HepG2 (cell line): ENCODE results near the gene RUBCNL. TPM values are rescaled to one million over a fixed set of nuclear protein-coding genes. Genes with fewer than 3 reads are reported as not detected.

Experiments
- ATAC-seq: fragments of 200-7000 bp; cut with Tn5 transposase; 3 replicates; pipeline ENCODE4 v1.9.1; 2020; ENCODE audit warnings: mild to moderate bottlenecking, moderate library complexity
- BruUV-seq: library from RNA; stranded (reverse); fragments of 400-500 nt; replicated peaks from 2 replicates; lab custom pipeline; 2021; lab: Mats Ljungman, UMichigan
- CTCF ChIA-PET: fragments of 300-600 bp; formaldehyde crosslinking; extraction: SDS; loops from one replicate; lab custom pipeline; 2021; ENCODE audit warnings: low total read pairs, inconsistent platforms, low intra/inter-chr PET ratio; lab: Yijun Ruan, JAX
- POLR2A ChIA-PET: fragments of 350-600 bp; sonication (Branson Sonifier 250); formaldehyde crosslinking; loops from one replicate; lab custom pipeline; 2020; ENCODE audit warnings: antibody characterized with exemption, inconsistent platforms; lab: Yijun Ruan, JAX
- DNase-seq: peaks from one replicate; pipeline ENCODE4 v3.0.0-alpha.2; 2015; ENCODE audit warnings: low spot score
- FAIRE-seq: peaks from 3 replicates; lab custom pipeline; 2011; peaks lifted over from hg19 to GRCh38; lab: Jason Lieb, UNC
- H2AFZ ChIP-seq: one replicate; pipeline ENCODE4 v1.6.1; 2011; ENCODE audit warnings: low read length, inconsistent platforms
- H3K27ac ChIP-seq: fragments of 300-600 bp; 3 replicates; pipeline ENCODE4 v1.8.0; 2011; ENCODE audit warnings: mixed run types, mild to moderate bottlenecking, mixed read lengths, low read length, inconsistent platforms; ENCODE audit not compliant: insufficient read depth; ENCODE audit errors: extremely low read length
- H3K27me3 ChIP-seq, 2 experiments: fragments of 200-600 bp in 1 of 2; 2 replicates in 1 of 2; 3 replicates in 1 of 2; pipeline versions ENCODE4 v1.6.0 to v1.8.0; 2011; ENCODE audit warnings: low read length in 2 of 2, mild to moderate bottlenecking in 2 of 2, moderate library complexity in 2 of 2, inconsistent platforms in 1 of 2; ENCODE audit not compliant: insufficient read depth in 2 of 2, control insufficient read depth in 1 of 2
- H3K36me3 ChIP-seq, 2 experiments: fragments of 200-600 bp in 1 of 2; replicated peaks in 1 of 2; 2 replicates in 1 of 2; 3 replicates in 1 of 2; pipeline versions ENCODE4 v1.5.1 to v1.8.0; 2011; ENCODE audit warnings: low read length in 2 of 2, inconsistent platforms in 1 of 2; ENCODE audit not compliant: insufficient read depth in 2 of 2, control insufficient read depth in 1 of 2
- H3K4me1 ChIP-seq: 2 replicates; pipeline ENCODE4 v1.5.1; 2012; ENCODE audit warnings: low read length, inconsistent platforms; ENCODE audit not compliant: insufficient read depth
- H3K4me2 ChIP-seq: 2 replicates; pipeline ENCODE4 v1.6.0; 2011; ENCODE audit warnings: low read depth, low read length, inconsistent platforms
- H3K4me3 ChIP-seq, 3 experiments: fragments of 200-600 bp in 1 of 3; sonication (generic), shearing (Covaris generic) in 1 of 3; replicated peaks in 1 of 3; 2 replicates each; pipeline ENCODE4 v1.5.1; 2011 to 2016; ENCODE audit warnings: low read length in 3 of 3, inconsistent platforms in 2 of 3, low read depth in 2 of 3, mild to moderate bottlenecking in 2 of 3, control low read depth in 1 of 3, mixed read lengths in 1 of 3; ENCODE audit not compliant: insufficient read depth in 1 of 3
- H3K79me2 ChIP-seq: one replicate; pipeline ENCODE4 v1.6.1; 2011; ENCODE audit warnings: low read length, inconsistent platforms; ENCODE audit not compliant: insufficient read depth
- H3K9ac ChIP-seq: 2 replicates; pipeline ENCODE4 v1.6.0; 2011; ENCODE audit warnings: mild to moderate bottlenecking, low read depth, low read length, inconsistent platforms; ENCODE audit not compliant: insufficient read depth
- H3K9me3 ChIP-seq: 2 replicates; pipeline ENCODE4 v1.5.1; 2012; ENCODE audit warnings: mild to moderate bottlenecking, low read length
- H4K20me1 ChIP-seq: 2 replicates; pipeline ENCODE4 v1.6.0; 2011; ENCODE audit warnings: inconsistent platforms, mild to moderate bottlenecking, low read length, moderate library complexity; ENCODE audit not compliant: insufficient read depth
- HNF4G ChIP-seq, 2 experiments: sonication (generic) in 1 of 2; formaldehyde crosslinking in 1 of 2; IDR thresholded peaks; 2 replicates each; pipeline versions ENCODE4 v1.4.0 to v1.6.1; 2011 to 2020; ENCODE audit warnings: borderline replicate concordance in 2 of 2, low read depth in 2 of 2, mild to moderate bottlenecking in 2 of 2, low read length in 1 of 2, missing genetic modification reagents in 1 of 2, moderate library complexity in 1 of 2
- NBN ChIP-seq: fragments of 450-650 bp; conservative IDR thresholded peaks from 2 replicates; pipeline ENCODE4 v1.6.1; 2017
- NONO ChIP-seq, 2 experiments: fragments of 450-650 bp in 1 of 2; sonication (generic) in 1 of 2; formaldehyde crosslinking in 1 of 2; IDR thresholded peaks in 1 of 2; conservative IDR thresholded peaks in 1 of 2; 2 replicates each; pipeline versions ENCODE4 v1.6.1 to v1.8.0; 2017 to 2022; ENCODE audit warnings: mild to moderate bottlenecking in 1 of 2, missing genetic modification reagents in 1 of 2, moderate library complexity in 1 of 2
- RBAK ChIP-seq: sonication (generic); formaldehyde crosslinking; IDR thresholded peaks from 2 replicates; pipeline ENCODE4 v1.5.1; 2020; ENCODE audit warnings: mild to moderate bottlenecking, missing genetic modification reagents
- TSC22D2 ChIP-seq: sonication (generic); formaldehyde crosslinking; IDR thresholded peaks from 2 replicates; pipeline ENCODE4 v1.5.1; 2020; ENCODE audit warnings: missing genetic modification reagents, mild to moderate bottlenecking, borderline replicate concordance
- YEATS2 ChIP-seq: sonication (generic); formaldehyde crosslinking; IDR thresholded peaks from 2 replicates; pipeline ENCODE4 v1.4.0; 2020; ENCODE audit warnings: missing genetic modification reagents, borderline replicate concordance
- ZBTB21 ChIP-seq: sonication (generic); formaldehyde crosslinking; IDR thresholded peaks from 2 replicates; pipeline ENCODE4 v1.4.0; 2020; ENCODE audit warnings: missing genetic modification reagents
- ZNF225 ChIP-seq: sonication (generic); formaldehyde crosslinking; IDR thresholded peaks from 2 replicates; pipeline ENCODE4 v1.4.0; 2020; ENCODE audit warnings: mild to moderate bottlenecking, missing genetic modification reagents
- ZNF7 ChIP-seq: IDR thresholded peaks from 2 replicates; pipeline ENCODE4 v1.6.1; 2016; ENCODE audit warnings: missing biosample characterization, missing genetic modification reagents
- ZNF720 ChIP-seq: sonication (generic); formaldehyde crosslinking; IDR thresholded peaks from 2 replicates; pipeline ENCODE4 v1.4.0; 2020; ENCODE audit warnings: missing genetic modification reagents
- WGBS: methylation state at CpG from one replicate; pipeline ENCODE4 v1.1.6; 2017; ENCODE audit warnings: low lambda C conversion rate; 5-methylcytosine and 5-hydroxymethylcytosine counted together
- in situ Hi-C: cut with HindIII; loops from 2 replicates; pipeline ENCODE4 v1.10.0; 2017; ENCODE audit warnings: low pct_unique_long_range_greater_than_20kb; ENCODE audit not compliant: extremely low pct_ligation_motif_present
- intact Hi-C: fragments of 100-400 bp; cut with micrococcal nuclease; formaldehyde crosslinking; loops from one replicate; pipeline ENCODE4 v1.10.0; 2022; ENCODE audit not compliant: unreplicated experiment
- polyA plus RNA-seq, 8 experiments: library from polyadenylated mRNA; depleted of rRNA in 3 of 8; stranded (reverse) in 7 of 8; unstranded in 1 of 8; fragments of >200 nt; fragmentation: Illumina TruSeq in 4 of 8; extraction: Trizol in 4 of 8; gene quantifications; 2 replicates each; pipeline versions ENCODE4 v1.2.1 to v1.2.3, GENCODE V29; 2011 to 2016; ENCODE audit warnings: low read depth in 4 of 8, missing spikeins in 1 of 8, mixed read lengths in 1 of 8; ENCODE audit not compliant: insufficient read depth in 1 of 8
- total RNA-seq, 5 experiments: library from RNA; depleted of rRNA; stranded (reverse); fragments of >200 nt; fragmentation: Illumina TruSeq; extraction: Trizol; gene quantifications; 2 replicates each; pipeline ENCODE4 v1.2.3, GENCODE V29; 2016; ENCODE audit warnings: low read depth in 1 of 5
- TF ChIP-seq, protein P1 (sequence below): sonication (generic); formaldehyde crosslinking; IDR thresholded peaks from 2 replicates; pipeline ENCODE4 v1.4.0; 2020; ENCODE audit warnings: mild to moderate bottlenecking, missing genetic modification reagents

RUBCNL gene
- total and polyA plus RNA-seq, 2 of the 13 experiments (the other 11 are each of a cell fraction or from before 2014, with no cell fraction given): not detected

DNA sequence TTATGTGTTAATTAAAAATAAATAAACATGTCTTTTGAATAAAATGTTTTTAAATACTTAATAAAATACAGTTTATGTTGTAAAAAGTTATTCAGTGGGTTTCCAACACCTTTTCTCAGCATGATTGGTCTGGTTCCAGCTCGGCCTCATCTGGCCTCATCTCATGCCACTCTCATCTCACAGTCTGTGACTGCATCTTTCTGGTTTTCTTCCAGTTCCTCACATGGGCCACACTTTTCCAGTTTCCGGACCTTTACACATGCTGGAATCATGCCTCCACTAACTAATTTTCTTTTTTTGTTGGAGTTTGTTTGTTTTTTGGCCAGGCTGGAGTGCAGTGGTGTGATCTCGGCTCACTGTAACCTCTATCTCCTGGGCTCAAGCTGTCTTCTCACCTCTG is 82.5 kb downstream of the RUBCNL start:
- ATAC-seq (no peak), FAIRE-seq (no peak), DNase-seq (no peak)
- no peaks in the 10 kb centered on the region for H3K27me3 ChIP-seq
- H3K4me1 ChIP-seq: no peaks in the 10 kb centered on the region
- H4K20me1 ChIP-seq: no peaks in the 10 kb centered on the region
- POLR2A ChIA-PET: no interaction called here
- no peak overlapping the region for H2AFZ ChIP-seq
- 16% methylated on average over 3 of the region's 3 CpGs for WGBS
- CTCF ChIA-PET: no interaction called here
- H3K79me2 ChIP-seq: no peaks in the 10 kb centered on the region
- BruUV-seq: no TSS peak
- no peaks in the 10 kb centered on the region for H3K9me3 ChIP-seq
- no peak overlapping the region for H3K27ac ChIP-seq
- in situ Hi-C loops: no loop called here
- no peak overlapping the region for H3K4me2 ChIP-seq
- no peaks in the 10 kb centered on the region for H3K36me3 ChIP-seq
- intact Hi-C loops: no loop called here
- TF ChIP-seq ZNF720 (CRISPR knock-in tag): no peak
- TF ChIP-seq ZNF225 (CRISPR knock-in tag): no peak
- no peak for TF ChIP-seq ZNF7 (CRISPR knock-in tag)
- TF ChIP-seq YEATS2 (CRISPR knock-in tag): no peak
- no peak for TF ChIP-seq NBN
- TF ChIP-seq ZBTB21 (CRISPR knock-in tag): no peak
- no peak for TF ChIP-seq HNF4G (IDR thresholded peaks at IDR 0.05; ENCODE audit: borderline replicate concordance, low read depth, low read length)
- TF ChIP-seq HNF4G (CRISPR knock-in tag; IDR thresholded peaks at IDR 0.05; ENCODE audit: borderline replicate concordance, low read depth): no peak
- H3K9ac ChIP-seq: no peak overlapping the region
- no peak overlapping the region for H3K4me3 ChIP-seq

DNA sequence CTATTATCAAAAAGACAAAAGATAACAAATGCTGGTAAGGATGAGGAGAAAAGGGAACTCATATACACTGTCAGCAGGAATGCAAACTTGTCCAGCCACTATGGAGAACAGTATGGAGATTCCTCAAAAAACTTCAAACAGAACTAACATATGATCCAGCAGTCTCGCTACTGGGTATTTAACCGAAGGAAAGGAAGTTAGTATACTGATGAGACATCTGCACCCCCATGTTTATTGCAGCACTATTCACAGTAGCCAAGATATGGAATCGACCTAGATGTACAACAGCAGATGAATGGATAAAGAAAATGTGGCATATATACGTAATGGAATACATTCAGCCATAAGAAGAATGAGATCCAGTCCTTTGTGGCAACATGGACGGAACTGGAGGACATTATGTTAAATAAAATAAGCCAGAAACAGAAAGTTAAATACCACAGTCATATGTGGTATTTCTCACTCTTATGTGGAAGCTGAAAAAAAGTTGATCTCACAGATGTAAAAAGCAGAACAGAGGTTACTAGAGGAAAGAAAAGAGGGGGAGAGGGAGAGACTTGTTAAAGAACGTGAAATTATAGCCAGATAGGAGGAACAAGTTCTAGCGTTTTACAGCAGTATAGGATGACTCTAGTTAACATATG is 83.2 kb downstream of the RUBCNL start:
- DNase-seq (no peak), FAIRE-seq (no peak), ATAC-seq (no peak)
- TF ChIP-seq, protein P1, sequence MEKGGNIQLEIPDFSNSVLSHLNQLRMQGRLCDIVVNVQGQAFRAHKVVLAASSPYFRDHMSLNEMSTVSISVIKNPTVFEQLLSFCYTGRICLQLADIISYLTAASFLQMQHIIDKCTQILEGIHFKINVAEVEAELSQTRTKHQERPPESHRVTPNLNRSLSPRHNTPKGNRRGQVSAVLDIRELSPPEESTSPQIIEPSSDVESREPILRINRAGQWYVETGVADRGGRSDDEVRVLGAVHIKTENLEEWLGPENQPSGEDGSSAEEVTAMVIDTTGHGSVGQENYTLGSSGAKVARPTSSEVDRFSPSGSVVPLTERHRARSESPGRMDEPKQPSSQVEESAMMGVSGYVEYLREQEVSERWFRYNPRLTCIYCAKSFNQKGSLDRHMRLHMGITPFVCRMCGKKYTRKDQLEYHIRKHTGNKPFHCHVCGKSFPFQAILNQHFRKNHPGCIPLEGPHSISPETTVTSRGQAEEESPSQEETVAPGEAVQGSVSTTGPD: no peak
- TF ChIP-seq TSC22D2 (no peak), NONO (IDR thresholded peaks at IDR 0.05) (no peak), NONO (CRISPR knock-in tag; conservative IDR thresholded peaks at IDR 0.05) (no peak), RBAK (no peak)
- Histone ChIP-seq H4K20me1 (no peaks in the 10 kb centered on the region), H3K27me3 (no peaks in the 10 kb centered on the region), H3K9ac (no peak overlapping the region), H3K4me1 (no peaks in the 10 kb centered on the region), H3K27ac (no peak overlapping the region), H2AFZ (no peak overlapping the region), H3K79me2 (no peaks in the 10 kb centered on the region), H3K4me2 (no peak overlapping the region), H3K9me3 (no peaks in the 10 kb centered on the region), H3K4me3 (no peak overlapping the region), H3K36me3 (no peaks in the 10 kb centered on the region)
- WGBS: 5% methylated on average over 7 of the region's 7 CpGs
- no TSS peak for BruUV-seq
- ChIA-PET CTCF (no interaction called here), POLR2A (no interaction called here)
- intact Hi-C loops (no loop called here), in situ Hi-C loops (no loop called here)
